ENCODE data around the gene EIF4EBP2.

DNA sequence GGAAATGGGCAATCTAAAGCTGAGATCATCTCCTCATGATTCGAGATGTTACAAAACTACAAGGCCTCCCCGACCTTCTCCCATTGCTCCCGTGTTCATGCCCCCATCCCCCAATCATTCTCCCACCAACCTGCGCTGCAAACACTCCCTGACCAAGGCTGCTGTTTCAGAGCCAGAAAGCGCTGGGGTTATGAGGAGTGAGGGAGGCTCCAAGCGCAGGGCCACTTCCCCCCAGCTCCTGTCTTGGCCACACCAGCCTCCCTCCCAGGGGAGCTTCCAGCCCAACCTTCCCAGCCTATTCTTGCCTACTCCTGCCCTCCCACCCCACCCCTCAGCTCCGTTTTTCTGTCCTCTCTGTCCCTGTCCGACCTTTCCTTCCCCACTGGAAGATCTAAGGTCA, 52.2 kb downstream of the EIF4EBP2 start:
- no peak for TF ChIP-seq CTCF (IDR thresholded peaks at IDR 0.05)
- TF ChIP-seq EZH2 (IDR thresholded peaks at IDR 0.05) = no peak
